ENCODE measurements around the gene IDH3G.

IDH3G gene

DNA sequence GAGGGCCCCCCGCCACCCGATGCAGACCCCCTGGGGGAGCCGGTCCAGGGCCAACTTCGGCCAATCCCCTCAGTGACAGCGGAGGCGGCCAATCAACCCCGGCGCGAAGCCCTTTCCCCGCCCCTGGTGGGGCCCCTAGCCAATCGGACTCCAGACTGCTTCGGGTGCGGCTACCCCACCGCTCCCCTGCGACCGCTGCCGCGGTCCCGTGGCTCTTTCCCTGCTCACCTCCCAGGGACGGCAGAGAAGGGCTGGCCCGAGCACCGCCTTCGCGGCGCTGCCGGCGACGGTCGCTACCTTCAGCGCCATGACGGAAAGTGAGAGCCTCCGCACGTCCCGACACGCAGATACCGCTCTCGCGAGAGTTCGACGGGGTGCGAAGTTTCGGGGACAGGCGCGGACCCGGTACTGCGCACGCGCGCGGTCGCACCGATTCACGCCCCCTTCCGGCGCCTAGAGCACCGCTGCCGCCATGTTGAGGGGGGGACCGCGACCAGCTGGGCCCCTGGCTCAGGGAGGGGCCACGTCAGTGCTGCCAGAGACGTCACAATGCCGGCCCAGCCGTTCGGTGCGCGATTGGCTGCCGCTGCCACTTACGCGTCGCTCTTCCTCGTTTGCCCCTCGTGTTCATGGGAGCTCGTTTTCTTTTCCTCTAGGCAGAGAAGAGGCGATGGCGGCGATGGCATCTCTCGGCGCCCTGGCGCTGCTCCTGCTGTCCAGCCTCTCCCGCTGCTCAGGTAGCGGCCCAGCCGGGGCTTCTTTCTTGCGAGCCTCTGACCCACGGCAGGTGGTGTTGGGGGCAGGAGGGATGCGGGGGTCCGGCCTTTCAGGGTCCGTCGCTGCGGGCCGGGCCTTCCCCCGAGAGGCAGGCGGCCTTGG lies at the start of gene IDH3G, which contains the start of gene SSR4:
TSS of gene IDH3G (minus strand) at position 358 of the 879 bp plus-strand sequence. CDS start at position 309, 49 bp downstream.
TSS of gene SSR4 (plus strand) at position 651 of the 879 bp plus-strand sequence. CDS start at position 671, 20 bp downstream.
- Mint-ChIP-seq H3K9me3 (no peaks in the 10 kb centered on the region), H3K36me3 (peaks cover 2% of the 10 kb centered on the region), H3K4me1 (peaks cover 13% of the 10 kb centered on the region), H3K27me3 (no peaks in the 10 kb centered on the region), H3K4me3 (peak within 1 kb of the TSS; percentile 97), H3K27ac (peak within 1 kb of the TSS; percentile 97)
- peak; percentile 85 to 90 for DNase-seq (ENCODE audit: low spot score in 2 of 2)
- peak; percentile 90 for ATAC-seq (ENCODE audit: low read depth)

- ATAC-seq (ENCODE audit: low read depth) (no peak), DNase-seq (ENCODE audit: low spot score in 2 of 2) (no peak)
- H3K27me3 Mint-ChIP-seq, result peaks cover 6% of the 10 kb centered on the region
- H3K27ac Mint-ChIP-seq, result no peak overlapping the region
- no peaks in the 10 kb centered on the region for H3K36me3 Mint-ChIP-seq
- no peaks in the 10 kb centered on the region for H3K4me1 Mint-ChIP-seq
- no peak overlapping the region for H3K4me3 Mint-ChIP-seq
- no peaks in the 10 kb centered on the region for H3K9me3 Mint-ChIP-seq
Observed at GRCh38 chrX:153836921-153837320, 42.7 kb upstream of the IDH3G start.

GRCh38 chrX:153832728-153833127 lies 38.6 kb upstream of the IDH3G start:
- Mint-ChIP-seq H3K27ac (no peak overlapping the region), H3K9me3 (no peaks in the 10 kb centered on the region), H3K27me3 (peaks cover 11% of the 10 kb centered on the region), H3K4me3 (no peak overlapping the region), H3K36me3 (no peaks in the 10 kb centered on the region), H3K4me1 (peaks cover 3% of the 10 kb centered on the region)
- no peak for ATAC-seq (ENCODE audit: low read depth)
- no peak for DNase-seq (ENCODE audit: low spot score in 2 of 2)

DNA sequence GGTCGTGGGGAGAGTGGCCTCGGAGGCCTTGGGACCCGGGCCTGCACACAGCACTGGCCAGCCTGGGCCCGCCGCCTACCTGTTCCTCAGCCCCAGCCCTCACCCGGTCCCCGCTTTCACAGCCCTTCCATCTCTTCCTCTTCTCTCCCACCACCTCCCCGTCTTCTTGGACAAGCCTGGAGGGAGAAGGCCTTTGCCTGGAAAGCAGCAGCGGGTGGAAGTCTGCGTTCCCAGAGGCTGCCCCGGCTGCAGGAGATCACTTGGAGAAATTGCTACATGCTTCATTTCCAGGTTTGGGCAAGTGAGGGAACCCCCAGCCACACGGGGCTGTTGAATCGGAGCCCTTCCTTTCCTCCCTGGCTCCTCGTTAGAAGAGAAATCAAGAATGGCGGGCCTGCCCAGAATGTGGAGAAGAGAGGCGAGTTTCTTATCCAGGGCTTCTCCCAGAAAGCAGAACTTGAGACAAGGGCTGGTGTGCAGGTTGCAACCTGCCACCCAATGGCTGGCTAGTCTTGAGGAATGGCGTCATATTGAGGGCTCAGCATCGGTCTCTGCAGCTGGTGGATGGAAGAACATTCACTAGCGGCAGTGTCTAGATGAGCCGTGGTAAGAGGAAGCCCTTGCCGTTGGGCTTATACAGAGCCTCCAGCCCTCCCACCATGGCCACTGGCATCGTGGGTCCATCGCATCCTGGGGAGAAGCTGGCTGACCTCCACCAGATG lies 37.4 kb upstream of the IDH3G start:
- H3K4me3 Mint-ChIP-seq, result peak overlapping the region; percentile 52
- ATAC-seq (ENCODE audit: low read depth) (peak; percentile 27), DNase-seq (ENCODE audit: low spot score in 2 of 2) (no peak)
- H3K4me1 Mint-ChIP-seq, result peaks cover 6% of the 10 kb centered on the region
- no peaks in the 10 kb centered on the region for H3K36me3 Mint-ChIP-seq
- H3K9me3 Mint-ChIP-seq, result no peaks in the 10 kb centered on the region
- peaks cover 16% of the 10 kb centered on the region for H3K27me3 Mint-ChIP-seq
- H3K27ac Mint-ChIP-seq, result no peak overlapping the region

DNA sequence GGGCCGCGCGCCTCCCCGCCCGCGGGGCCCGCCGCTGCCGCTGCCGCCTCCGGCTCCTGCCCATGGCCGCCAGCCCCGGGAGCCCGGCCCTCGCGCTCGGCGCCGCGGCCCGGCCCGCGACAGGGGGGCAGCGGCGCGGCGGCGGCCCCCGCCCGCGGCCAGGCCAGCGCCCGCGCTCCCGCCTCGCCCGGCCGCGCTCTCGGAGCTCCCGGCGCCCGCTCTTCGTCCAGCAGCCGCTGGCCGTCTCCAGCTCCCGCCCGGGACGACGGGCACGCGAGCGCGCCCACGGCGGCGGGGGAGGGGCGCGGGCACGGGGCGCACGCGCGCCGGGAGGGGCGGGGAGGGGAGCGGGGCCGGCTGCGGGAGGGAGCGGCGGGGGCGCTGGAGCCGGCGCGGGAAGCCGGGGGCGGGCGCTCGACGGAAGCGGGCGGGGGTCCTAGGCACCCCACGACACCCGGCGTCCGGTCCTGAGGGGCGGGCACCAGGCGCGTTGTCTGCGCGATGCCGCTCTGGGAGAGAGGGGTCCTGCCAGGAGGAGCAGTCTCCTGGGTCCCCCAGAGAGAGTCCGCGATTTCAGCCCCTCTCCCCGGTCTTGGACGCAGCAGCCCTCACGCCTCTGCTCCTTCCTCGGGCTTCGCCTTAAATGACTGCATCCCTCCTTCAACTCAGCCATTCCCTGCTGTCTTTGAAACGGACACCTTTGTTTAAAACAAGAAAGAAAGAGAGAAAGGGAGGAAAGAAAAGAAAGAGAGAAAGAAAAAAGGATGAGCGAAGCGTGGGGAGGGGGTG lies 36.7 kb upstream of the IDH3G start:
- Mint-ChIP-seq H3K4me1 (peaks cover 6% of the 10 kb centered on the region), H3K27me3 (peaks cover 16% of the 10 kb centered on the region), H3K36me3 (no peaks in the 10 kb centered on the region), H3K9me3 (no peaks in the 10 kb centered on the region), H3K4me3 (peak overlapping the region; percentile 14), H3K27ac (no peak overlapping the region)
- DNase-seq (ENCODE audit: low spot score in 2 of 2) (no peak), ATAC-seq (ENCODE audit: low read depth) (no peak)

DNA sequence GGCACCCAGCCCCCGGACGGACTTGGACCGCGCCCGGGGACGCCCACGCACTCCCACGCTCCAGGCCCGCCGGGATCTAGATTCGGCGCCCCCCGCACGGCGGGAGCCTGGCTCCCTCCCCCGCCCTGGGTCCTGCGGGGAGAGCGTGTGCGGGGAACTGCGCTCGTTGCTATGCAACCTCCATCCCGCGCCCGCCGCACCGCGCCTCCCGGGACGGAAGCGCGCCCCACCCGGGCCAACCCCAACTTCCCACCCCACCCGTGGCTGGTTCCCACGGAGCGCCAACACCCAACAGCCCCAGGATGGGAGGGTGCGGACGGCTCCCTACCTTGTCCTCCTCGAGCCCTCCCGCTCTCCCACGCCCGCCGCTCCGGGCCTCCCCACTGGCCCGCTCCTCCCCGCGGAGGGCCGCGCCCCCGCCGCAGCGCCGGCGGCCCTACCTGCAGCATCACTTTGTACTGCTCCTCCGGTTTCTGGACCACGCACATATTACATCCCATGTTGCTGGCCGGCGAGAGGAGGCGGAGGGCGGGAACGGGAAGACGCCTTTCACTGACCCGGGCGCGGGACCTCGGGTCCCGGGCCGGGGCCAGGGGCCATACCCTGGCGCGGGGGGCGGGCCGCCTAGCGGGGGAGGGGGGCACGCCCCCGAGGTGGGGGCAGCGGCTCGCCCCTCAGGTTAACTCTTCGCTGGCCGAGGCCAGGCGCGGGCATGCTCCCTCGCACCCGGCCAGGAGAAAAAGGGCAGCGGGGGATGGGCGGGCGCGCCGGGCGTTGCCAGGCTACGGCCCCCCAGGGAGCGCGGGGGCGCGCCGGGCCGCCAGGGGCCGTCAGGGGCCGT lies 35.8 kb upstream of the IDH3G start, which contains the start of gene PDZD4:
TSS of gene PDZD4 (minus strand) at position 746 of the 841 bp plus-strand sequence. CDS start at position 500, 246 bp downstream.
- Mint-ChIP-seq H3K4me3 (peak within 1 kb of the TSS; percentile 62), H3K4me1 (peaks cover 6% of the 10 kb centered on the region), H3K27ac (no peak within 1 kb of the TSS), H3K9me3 (no peaks in the 10 kb centered on the region), H3K27me3 (peaks cover 14% of the 10 kb centered on the region), H3K36me3 (no peaks in the 10 kb centered on the region)
- no peak for DNase-seq (ENCODE audit: low spot score in 2 of 2)
- ATAC-seq (ENCODE audit: low read depth), result peak; percentile 27

GRCh38 chrX:153829549-153829798 lies 35.3 kb upstream of the IDH3G start:
- DNase-seq (ENCODE audit: low spot score in 2 of 2) (no peak), ATAC-seq (ENCODE audit: low read depth) (no peak)
- H3K36me3 Mint-ChIP-seq, result no peaks in the 10 kb centered on the region
- H3K9me3 Mint-ChIP-seq, result no peaks in the 10 kb centered on the region
- peaks cover 14% of the 10 kb centered on the region for H3K27me3 Mint-ChIP-seq
- H3K27ac Mint-ChIP-seq, result no peak overlapping the region
- H3K4me1 Mint-ChIP-seq, result peaks cover 6% of the 10 kb centered on the region
- peak overlapping the region; percentile 56 for H3K4me3 Mint-ChIP-seq

GRCh38 chrX:153828723-153829548 lies 34.8 kb upstream of the IDH3G start:
- ATAC-seq (ENCODE audit: low read depth) (peak; percentile 26), DNase-seq (ENCODE audit: low spot score in 2 of 2) (no peak)
- no peaks in the 10 kb centered on the region for H3K36me3 Mint-ChIP-seq
- peaks cover 19% of the 10 kb centered on the region for H3K27me3 Mint-ChIP-seq
- no peak overlapping the region for H3K27ac Mint-ChIP-seq
- peak overlapping the region; percentile 56 for H3K4me3 Mint-ChIP-seq
- peaks cover 6% of the 10 kb centered on the region for H3K4me1 Mint-ChIP-seq
- no peaks in the 10 kb centered on the region for H3K9me3 Mint-ChIP-seq

DNA sequence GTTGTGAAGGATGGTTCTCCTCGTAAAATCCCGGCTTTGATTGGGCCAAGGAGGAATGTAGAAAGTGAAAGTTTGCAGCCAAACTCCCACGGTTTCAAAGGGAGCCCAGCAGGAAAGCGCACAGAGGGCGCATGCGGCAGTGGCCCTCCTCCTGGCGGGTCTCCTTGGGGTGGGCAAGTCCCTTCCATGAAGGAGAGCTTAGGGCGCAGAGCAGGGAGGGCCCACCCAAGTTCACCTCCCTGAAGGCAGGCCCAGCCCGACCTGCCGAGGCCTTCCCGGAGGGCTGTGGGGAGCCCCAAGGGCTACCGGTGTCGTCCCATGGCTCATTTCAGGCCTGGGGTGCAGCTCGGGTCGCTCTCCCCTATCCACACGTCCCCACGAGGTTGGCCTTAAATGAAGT lies 34.1 kb upstream of the IDH3G start:
- Mint-ChIP-seq H3K4me1 (peaks cover 6% of the 10 kb centered on the region), H3K27ac (no peak overlapping the region), H3K9me3 (no peaks in the 10 kb centered on the region), H3K27me3 (peaks cover 23% of the 10 kb centered on the region), H3K36me3 (no peaks in the 10 kb centered on the region), H3K4me3 (no peak overlapping the region)
- ATAC-seq (ENCODE audit: low read depth) (no peak), DNase-seq (ENCODE audit: low spot score in 2 of 2) (no peak)

DNA sequence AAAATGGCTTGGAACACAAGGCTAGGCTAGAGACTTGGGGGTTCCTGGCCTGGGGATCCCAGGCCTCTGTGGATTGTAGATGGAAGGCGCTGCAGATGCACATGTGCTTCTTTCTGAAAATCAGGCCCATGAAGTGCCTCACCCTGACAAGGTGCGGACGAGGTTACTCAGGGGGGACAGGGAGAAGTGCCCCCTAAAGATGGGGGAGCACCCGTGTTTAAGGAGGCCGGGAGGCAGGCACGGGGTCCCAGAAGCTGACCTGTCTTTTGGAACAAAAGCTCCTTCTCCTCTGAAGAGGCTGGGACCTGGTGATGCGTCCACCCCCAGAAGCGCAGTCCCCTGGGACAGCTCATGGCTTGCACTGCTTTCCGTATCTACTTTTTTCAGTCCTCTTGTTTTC lies 33.7 kb upstream of the IDH3G start:
- Mint-ChIP-seq H3K4me3 (no peak overlapping the region), H3K9me3 (no peaks in the 10 kb centered on the region), H3K4me1 (peaks cover 6% of the 10 kb centered on the region), H3K27ac (no peak overlapping the region), H3K27me3 (peaks cover 23% of the 10 kb centered on the region), H3K36me3 (no peaks in the 10 kb centered on the region)
- no peak for ATAC-seq (ENCODE audit: low read depth)
- DNase-seq (ENCODE audit: low spot score in 2 of 2), result no peak

GRCh38 chrX:153827016-153827415 lies 32.8 kb upstream of the IDH3G start:
- ATAC-seq (ENCODE audit: low read depth) (no peak), DNase-seq (ENCODE audit: low spot score in 2 of 2) (no peak)
- Mint-ChIP-seq H3K4me1 (peaks cover 12% of the 10 kb centered on the region), H3K36me3 (no peaks in the 10 kb centered on the region), H3K27me3 (peaks cover 22% of the 10 kb centered on the region), H3K4me3 (no peak overlapping the region), H3K9me3 (no peaks in the 10 kb centered on the region), H3K27ac (no peak overlapping the region)

GRCh38 chrX:153825042-153825441 lies 30.9 kb upstream of the IDH3G start:
- ATAC-seq (ENCODE audit: low read depth) (no peak), DNase-seq (ENCODE audit: low spot score in 2 of 2) (no peak)
- H3K4me3 Mint-ChIP-seq, result no peak overlapping the region
- H3K27ac Mint-ChIP-seq, result no peak overlapping the region
- peaks cover 19% of the 10 kb centered on the region for H3K27me3 Mint-ChIP-seq
- H3K4me1 Mint-ChIP-seq, result peaks cover 15% of the 10 kb centered on the region
- H3K9me3 Mint-ChIP-seq, result no peaks in the 10 kb centered on the region
- no peaks in the 10 kb centered on the region for H3K36me3 Mint-ChIP-seq
